Mononuclear cell (primary cell): ENCODE data around the gene SPECC1L. TPM values are rescaled to one million over a fixed set of nuclear protein-coding genes. Genes with fewer than 3 reads are reported as not detected.

Experiments
- H3K27me3 ChIP-seq: 2 replicates; pipeline ENCODE4 v1.6.0; 2011; ENCODE audit warnings: low read length, control low read depth; ENCODE audit not compliant: insufficient read depth
- H3K4me1 ChIP-seq: 2 replicates; pipeline ENCODE4 v1.5.1; 2011; ENCODE audit warnings: mild to moderate bottlenecking, low read length, control low read depth; ENCODE audit not compliant: insufficient read depth
- H3K4me3 ChIP-seq: 2 replicates; pipeline ENCODE4 v1.5.1; 2011; ENCODE audit warnings: mild to moderate bottlenecking, low read length, moderate library complexity
- H3K9me3 ChIP-seq: 2 replicates; pipeline ENCODE4 v1.5.1; 2011; ENCODE audit warnings: low read depth, mild to moderate bottlenecking, control low read depth, low read length
- total RNA-seq: library from RNA; depleted of rRNA; stranded (reverse); fragments of >200 nt; gene quantifications from one replicate; pipeline ENCODE4 v1.2.3, GENCODE V29; 2012

Gene SPECC1L
- total RNA-seq, 1 donor: 18.3 TPM

DNA sequence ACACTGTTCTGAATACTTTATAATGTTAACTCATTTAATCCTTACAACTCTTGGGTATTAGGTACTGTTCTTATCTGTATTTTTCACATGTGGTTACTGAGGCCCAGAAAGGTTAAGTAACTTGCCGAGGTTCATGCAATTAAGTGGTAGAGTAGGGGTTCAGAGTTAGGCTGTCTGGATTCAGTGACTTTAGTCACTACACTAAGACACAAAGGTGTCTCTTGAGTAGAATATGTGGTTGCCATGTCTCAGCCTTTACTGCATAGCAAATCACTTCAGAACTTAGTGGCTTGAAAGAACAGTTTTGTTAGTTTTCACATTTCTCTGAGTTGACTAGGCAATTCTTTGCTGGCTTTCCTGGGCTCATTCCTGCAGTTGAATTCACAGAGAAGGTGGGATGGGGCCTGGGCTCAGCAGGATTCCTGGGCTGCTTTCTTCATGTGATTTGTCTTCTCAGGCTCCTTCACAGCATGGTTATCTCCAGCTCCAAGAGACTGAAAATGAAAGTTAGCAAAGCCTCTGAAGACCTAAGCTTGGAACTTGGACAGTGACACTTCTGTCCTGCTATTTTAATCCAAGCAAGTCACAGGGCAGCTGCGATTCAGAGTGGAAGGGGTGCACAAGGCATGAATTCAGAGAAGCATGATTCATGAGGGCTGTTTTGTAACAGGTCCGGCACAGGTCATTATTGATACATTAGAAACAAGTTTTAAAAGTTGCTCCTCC, 68.3 kb downstream of the SPECC1L start:
- H3K27me3 ChIP-seq: no peaks in the 10 kb centered on the region
- H3K9me3 ChIP-seq: no peaks in the 10 kb centered on the region
- peaks cover 11% of the 10 kb centered on the region for H3K4me1 ChIP-seq
- no peak overlapping the region for H3K4me3 ChIP-seq

DNA sequence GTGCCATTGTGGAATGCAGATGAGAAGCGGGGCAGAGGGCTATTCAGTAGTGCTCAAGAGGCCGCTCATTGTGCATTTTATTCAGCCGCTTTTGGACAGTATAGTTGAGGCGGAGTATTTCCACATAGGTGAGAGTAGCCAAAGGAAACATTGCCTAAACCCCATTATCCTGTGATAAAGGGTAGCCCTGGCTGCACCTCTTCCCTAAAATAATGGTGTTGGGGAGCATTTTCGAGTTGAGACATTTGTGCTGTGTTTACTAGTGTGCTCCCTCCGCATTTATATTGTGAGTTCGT, 68.8 kb downstream of the SPECC1L start:
- Histone ChIP-seq H3K9me3 (no peaks in the 10 kb centered on the region), H3K27me3 (no peaks in the 10 kb centered on the region), H3K4me1 (peaks cover 11% of the 10 kb centered on the region), H3K4me3 (no peak overlapping the region)

DNA sequence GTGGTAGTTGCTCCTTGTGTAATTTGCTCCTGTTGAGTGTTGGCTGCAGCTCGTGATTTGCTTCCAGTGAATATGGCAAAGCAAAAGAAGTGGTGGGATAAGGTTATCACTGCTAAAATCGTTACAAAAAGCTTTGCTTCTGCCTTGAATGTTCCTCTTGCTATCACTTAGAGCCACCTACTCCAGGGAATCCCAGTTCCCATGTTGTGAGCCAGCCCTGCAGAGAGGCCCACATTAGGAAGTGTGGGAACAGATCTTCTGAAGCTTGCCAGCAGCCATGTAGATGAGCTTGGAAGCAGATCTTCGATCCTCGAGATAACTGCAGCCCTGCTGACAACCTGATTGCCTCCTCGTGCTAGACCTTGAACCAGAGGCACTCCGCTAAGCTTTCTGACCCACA, 71.0 kb downstream of the SPECC1L start:
- Histone ChIP-seq H3K4me1 (no peaks in the 10 kb centered on the region), H3K27me3 (no peaks in the 10 kb centered on the region), H3K9me3 (no peaks in the 10 kb centered on the region), H3K4me3 (no peak overlapping the region)

- no peaks in the 10 kb centered on the region for H3K9me3 ChIP-seq
- peaks cover 7% of the 10 kb centered on the region for H3K4me1 ChIP-seq
- H3K4me3 ChIP-seq: no peak overlapping the region
- no peaks in the 10 kb centered on the region for H3K27me3 ChIP-seq
These were observed 80.0 kb downstream of the SPECC1L start for GRCh38 chr22:24350627-24351026.

GRCh38 chr22:24353121-24353520, 82.5 kb downstream of the SPECC1L start:
- Histone ChIP-seq H3K4me3 (no peak overlapping the region), H3K4me1 (peaks cover 11% of the 10 kb centered on the region), H3K27me3 (no peaks in the 10 kb centered on the region), H3K9me3 (no peaks in the 10 kb centered on the region)

DNA sequence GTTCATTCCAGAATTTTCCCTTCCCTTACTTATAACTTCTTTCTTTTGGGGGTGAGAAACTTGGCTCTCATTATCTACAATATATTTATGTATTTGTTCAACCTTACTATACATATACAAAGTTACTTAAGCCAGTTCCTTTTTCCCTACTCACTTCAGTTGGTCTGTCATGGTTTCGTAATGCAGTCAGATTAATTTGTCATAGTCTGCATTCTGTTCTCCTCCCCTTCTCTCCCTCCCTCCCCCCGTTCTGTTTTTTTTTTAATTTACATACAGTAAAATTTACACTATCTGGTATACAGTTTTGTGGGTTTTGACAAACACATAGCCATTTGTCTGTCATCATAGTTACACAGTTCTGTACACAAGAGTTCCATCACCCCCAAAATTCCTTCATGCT, 84.9 kb downstream of the SPECC1L start:
- Histone ChIP-seq H3K9me3 (no peaks in the 10 kb centered on the region), H3K4me1 (peaks cover 11% of the 10 kb centered on the region), H3K4me3 (no peak overlapping the region), H3K27me3 (no peaks in the 10 kb centered on the region)

- Histone ChIP-seq H3K4me3 (no peak overlapping the region), H3K27me3 (no peaks in the 10 kb centered on the region), H3K9me3 (no peaks in the 10 kb centered on the region), H3K4me1 (peaks cover 11% of the 10 kb centered on the region)
These were observed 86.9 kb downstream of the SPECC1L start for GRCh38 chr22:24357547-24357946.

DNA sequence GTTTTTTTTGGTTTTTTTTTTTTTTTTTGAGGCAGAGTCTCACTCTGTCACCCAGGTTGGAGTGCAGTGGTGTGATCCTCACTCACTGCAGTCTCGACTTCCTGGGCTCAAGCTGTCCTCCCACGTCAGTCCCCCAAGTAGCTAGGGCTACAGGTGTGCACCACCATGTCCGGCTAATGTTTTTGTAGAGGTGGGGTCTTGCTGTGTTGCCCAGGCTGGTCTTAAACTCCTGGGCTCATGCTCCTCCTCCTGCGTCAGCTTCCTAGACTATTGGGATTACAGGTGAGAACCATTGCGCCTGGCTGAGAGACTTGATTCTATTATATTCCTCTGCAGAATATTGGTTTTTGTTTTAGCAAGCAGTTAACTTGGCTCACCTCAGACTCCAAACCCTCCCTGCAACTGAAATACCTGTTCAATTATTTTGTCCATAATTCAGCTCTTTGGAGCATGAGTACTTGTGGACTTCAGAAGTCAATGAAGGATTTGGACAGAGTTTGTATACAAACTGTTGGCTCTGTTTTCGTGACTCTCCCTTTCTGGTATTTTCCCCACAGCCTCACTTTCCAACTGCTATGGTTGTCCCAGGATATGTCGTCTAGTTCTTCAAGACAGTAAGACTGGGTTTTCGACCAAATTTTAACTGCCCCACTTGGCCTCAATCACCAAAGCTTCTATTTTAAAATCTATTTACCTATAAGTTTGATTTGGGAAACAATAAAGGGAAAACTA, 87.6 kb downstream of the SPECC1L start:
- Histone ChIP-seq H3K4me1 (peaks cover 11% of the 10 kb centered on the region), H3K27me3 (no peaks in the 10 kb centered on the region), H3K4me3 (no peak overlapping the region), H3K9me3 (no peaks in the 10 kb centered on the region)

DNA sequence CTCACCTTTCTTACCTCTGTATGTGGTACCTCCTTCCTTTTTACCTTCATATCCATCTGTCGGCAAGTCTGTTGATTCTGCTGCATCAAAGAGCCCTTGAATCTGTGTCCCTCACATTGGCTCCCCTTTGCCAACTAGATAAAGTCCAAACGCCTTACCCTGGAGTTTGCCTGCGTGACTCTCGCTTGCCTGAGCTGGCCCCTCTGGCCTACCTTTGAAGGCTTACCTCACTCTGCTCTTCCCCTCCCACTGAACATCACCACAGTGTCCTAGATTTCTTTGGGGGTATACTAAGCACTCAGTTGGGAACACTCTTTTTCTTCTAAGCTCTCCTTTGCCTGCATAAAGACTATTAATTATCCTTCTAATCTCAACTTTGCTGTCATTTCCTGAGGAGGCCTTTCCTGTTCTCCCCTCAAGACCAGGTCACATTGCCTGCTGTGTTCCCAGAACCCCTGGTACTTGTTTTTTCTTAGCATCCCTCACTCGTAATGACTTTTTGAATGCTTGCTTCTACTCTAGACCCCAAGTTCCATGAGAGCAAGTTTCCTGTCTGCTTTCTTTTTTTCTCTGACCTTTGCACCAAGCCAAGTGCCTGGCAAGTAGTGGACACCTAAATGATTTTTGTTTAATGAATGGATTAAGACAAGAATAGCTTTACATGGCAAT, 89.0 kb downstream of the SPECC1L start:
- Histone ChIP-seq H3K4me3 (no peak overlapping the region), H3K9me3 (no peaks in the 10 kb centered on the region), H3K4me1 (peaks cover 11% of the 10 kb centered on the region), H3K27me3 (no peaks in the 10 kb centered on the region)

DNA sequence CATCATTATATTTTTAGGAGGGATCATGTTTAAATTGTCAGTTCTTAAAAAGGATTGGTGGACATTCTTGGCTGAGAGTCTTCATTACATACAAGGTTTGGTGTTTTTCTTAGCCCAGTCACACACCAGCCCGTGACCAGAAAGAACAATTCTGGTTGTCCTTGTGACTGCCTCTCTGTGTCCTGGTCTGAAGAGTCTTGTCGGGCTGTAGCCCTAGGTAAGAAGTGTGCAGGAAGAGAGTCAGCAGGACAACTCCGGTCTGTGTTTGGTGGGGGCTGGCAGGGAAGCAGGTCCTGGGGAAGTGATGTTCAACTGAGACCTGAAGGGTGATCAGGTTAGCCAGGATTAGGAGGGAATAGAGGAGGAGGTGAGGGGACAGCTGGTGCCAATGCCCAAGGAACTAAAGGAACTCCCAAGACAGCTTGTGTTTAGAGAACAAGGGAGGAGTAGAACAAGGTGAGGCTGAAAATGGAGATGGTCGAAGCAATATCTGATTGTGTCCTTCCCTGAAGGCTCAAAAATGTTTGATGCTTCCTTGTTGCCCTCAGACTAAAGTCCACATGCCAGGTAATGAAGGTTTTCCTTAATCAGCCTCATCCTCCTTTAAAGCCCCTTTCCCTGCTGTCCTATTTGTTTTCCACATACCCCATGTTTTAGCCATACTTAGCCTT, 91.5 kb downstream of the SPECC1L start:
- H3K27me3 ChIP-seq: no peaks in the 10 kb centered on the region
- H3K9me3 ChIP-seq: no peaks in the 10 kb centered on the region
- H3K4me1 ChIP-seq: no peaks in the 10 kb centered on the region
- H3K4me3 ChIP-seq: no peak overlapping the region

DNA sequence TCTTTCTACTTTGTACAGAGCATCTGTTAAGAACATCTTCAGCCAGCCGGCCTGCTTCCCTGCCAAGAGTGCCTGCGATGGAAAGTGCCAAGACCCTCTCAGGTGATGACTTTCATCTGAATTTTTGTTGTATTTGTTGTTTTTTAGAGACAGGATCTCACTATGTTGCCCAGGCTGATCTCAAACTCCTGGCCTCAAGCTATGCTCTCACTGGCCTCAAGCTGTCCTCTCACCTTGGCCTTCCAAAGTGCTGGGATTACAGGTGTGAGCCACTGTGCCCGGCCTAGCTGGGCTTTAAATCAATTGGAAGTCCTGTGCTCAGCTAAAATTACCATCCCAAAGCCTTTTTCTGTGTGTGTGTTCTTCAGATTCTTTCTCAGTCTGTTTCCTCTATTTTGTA, 92.6 kb downstream of the SPECC1L start:
- no peak overlapping the region for H3K4me3 ChIP-seq
- H3K4me1 ChIP-seq: no peaks in the 10 kb centered on the region
- H3K9me3 ChIP-seq: no peaks in the 10 kb centered on the region
- no peaks in the 10 kb centered on the region for H3K27me3 ChIP-seq

GRCh38 chr22:24366701-24367100, 96.1 kb downstream of the SPECC1L start:
- Histone ChIP-seq H3K4me1 (no peaks in the 10 kb centered on the region), H3K27me3 (no peaks in the 10 kb centered on the region), H3K9me3 (no peaks in the 10 kb centered on the region), H3K4me3 (no peak overlapping the region)

- H3K4me3 ChIP-seq: no peak overlapping the region
- H3K4me1 ChIP-seq: no peaks in the 10 kb centered on the region
- no peaks in the 10 kb centered on the region for H3K9me3 ChIP-seq
- no peaks in the 10 kb centered on the region for H3K27me3 ChIP-seq
These were observed 97.2 kb downstream of the SPECC1L start for GRCh38 chr22:24367841-24368240.

DNA sequence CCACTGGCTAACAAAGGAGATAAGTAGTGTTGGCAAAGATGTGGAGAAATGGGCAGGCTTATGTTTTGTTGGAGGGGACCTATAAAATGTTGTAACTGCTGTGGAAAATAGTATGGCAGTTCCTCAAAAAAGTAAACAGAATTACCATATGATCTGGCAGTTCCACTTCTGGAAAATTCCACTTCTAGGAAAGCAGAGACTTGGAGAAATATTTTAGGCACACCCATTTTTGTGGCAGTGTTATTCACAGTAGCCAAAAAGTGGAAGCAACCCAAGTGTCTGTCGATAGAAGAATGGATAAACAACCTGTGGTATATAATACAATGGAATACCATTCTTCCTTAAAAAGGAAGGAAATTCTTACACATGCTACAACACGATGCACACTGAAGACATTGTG, 99.8 kb downstream of the SPECC1L start:
- Histone ChIP-seq H3K9me3 (no peaks in the 10 kb centered on the region), H3K4me3 (no peak overlapping the region), H3K27me3 (no peaks in the 10 kb centered on the region), H3K4me1 (no peaks in the 10 kb centered on the region)

DNA sequence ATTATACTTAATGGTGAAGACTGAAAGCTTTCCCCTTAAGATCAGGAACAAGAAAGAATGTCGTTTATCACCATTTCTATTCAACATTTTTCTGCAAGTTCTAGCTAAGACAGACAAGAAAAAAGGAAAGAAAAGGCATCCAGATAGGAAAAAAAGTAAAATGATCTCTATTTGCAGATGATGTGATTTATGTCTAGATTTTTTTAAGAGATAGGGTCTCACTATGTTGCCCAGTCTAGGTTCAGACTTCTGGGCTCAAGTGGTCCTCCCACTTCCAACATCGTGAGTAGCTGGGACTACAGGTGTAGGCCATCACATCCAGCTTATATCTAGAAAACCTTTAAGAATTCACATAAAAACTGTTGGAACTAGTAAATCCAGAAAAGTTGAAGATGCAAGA, 105.4 kb downstream of the SPECC1L start:
- peaks cover 16% of the 10 kb centered on the region for H3K4me1 ChIP-seq
- H3K9me3 ChIP-seq: no peaks in the 10 kb centered on the region
- no peaks in the 10 kb centered on the region for H3K27me3 ChIP-seq
- no peak overlapping the region for H3K4me3 ChIP-seq
